GM19023 (cell line): ENCODE measurements around the gene TRAF7.

Source experiments
- ATAC-seq: cut with Tn5 transposase; IDR thresholded peaks from one replicate; pipeline ENCODE4 v1.9.1; 2021; ENCODE audit warnings: mild to moderate bottlenecking, moderate library complexity; ENCODE audit not compliant: unreplicated experiment

The TRAF7 gene

GRCh38 chr16:2163211-2163881 lies 7.8 kb downstream of the TRAF7 start:
- no peak for ATAC-seq

GRCh38 chr16:2165861-2166260 lies 10.3 kb downstream of the TRAF7 start:
- ATAC-seq, result no peak

DNA sequence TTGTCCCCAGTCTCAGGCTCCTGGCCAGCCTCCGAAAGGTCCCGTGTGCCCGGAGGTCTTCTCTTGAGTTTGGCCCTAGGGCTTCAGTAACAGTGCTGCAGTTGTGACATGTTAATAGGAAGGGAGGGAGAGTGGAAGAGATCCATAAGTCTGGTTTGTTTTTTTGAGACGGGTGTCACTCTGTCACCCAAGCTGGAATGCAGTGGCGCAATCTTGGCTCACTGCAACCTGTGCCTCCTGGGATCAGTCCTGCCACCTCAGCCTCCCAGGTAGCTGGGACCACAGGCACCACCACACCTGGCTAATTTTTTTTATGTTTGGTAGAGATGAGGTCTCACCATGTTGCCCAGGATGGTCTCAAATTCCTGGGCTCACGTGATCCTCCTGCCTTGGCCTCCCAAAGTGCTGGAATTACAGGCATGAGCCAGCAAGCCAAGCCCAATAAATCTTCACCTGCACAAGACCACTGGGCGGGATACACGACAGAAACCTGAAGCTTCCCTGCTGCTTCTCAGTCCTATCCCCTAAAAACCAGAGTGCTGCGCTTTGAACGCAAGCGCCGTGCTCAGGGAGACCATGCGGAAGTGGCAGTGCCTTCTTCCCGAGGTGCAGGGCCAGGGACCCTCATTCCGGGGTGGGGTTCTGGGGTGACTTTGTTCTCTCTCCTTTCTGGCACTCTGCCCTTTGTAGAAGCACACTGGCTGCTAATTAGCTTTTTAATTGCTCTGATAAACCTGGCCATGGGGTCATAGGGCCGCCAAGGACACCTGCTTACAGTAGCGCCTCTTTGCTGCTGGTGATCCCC lies 10.9 kb downstream of the TRAF7 start:
- no peak for ATAC-seq

DNA sequence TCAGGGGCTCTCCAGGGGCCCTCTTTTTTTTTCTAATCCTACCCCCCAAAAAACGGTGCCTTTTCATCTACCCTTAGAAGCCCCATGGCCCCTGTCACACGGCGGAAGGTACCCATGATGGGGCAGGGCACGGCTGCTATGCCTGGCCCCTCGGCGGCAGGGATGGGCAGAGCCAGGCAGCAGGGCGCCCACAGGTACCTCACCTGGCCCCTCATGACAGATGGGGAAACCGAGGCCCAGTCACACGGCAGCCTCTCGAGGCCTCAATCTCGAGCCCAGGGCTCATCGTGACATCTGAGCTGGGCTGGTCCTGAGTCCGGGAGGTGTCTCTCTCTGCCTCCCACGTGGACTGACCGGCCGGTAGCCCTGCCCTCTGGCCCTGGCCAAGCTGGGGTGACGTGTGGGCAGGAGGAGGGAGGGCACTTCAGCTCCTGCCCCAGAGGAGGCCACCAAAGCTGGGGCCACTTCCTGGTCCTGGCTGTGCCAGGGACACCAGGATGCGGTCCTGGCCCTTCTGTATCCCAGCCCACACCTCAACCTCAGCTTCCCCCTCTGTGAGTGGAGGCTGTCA lies 11.6 kb downstream of the TRAF7 start:
- no peak for ATAC-seq

DNA sequence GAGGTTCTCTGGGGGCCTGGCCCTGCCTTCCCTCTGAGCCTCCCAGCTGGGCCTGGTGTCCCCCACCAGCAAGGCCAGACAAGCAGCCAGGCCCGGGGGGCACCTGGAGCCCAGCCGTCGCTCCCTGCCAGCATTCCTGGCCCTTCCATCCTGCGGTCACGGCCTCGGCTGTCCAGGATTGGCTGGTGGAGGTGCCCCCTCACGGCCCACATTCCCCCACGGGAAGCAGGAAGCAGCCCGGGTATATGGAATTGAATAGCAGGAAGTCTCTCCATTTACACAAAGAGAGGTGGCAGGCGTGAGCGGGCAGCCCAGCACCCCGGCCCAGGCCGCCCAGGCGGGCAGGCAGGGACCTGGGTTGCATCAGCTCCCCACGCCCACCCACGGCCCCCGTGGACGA lies 14.5 kb downstream of the TRAF7 start:
- no peak for ATAC-seq

GRCh38 chr16:2170587-2171435 lies 15.2 kb downstream of the TRAF7 start:
- no peak for ATAC-seq

DNA sequence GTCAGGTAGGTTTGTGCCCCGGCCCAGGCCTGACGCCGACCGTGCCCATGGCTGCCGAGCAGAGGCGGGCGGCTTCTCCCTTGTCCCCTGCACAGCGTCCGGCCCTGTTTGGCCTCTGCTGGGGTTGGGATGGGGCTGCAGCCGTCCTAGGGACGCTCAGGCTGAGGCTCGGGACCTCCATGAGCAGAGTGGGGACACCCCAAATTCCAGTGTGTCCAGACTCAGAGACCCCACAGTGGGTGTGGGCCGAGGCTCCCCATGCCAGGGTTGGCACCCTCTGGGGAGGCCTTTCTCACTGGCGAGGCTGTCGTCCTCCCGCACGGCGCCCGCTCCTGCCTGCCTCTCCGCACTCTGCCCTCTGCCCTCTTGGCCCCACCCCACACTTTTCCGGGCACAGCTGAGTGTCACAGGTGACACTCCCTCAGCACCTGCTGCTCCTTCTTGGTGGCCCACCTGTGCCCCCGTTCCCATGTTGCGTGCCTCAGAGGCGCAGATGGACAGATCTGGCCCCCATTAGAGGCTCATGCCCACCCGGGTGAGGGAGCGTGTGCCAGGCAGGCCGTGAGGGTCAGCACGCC lies 16.1 kb downstream of the TRAF7 start:
- no peak for ATAC-seq

DNA sequence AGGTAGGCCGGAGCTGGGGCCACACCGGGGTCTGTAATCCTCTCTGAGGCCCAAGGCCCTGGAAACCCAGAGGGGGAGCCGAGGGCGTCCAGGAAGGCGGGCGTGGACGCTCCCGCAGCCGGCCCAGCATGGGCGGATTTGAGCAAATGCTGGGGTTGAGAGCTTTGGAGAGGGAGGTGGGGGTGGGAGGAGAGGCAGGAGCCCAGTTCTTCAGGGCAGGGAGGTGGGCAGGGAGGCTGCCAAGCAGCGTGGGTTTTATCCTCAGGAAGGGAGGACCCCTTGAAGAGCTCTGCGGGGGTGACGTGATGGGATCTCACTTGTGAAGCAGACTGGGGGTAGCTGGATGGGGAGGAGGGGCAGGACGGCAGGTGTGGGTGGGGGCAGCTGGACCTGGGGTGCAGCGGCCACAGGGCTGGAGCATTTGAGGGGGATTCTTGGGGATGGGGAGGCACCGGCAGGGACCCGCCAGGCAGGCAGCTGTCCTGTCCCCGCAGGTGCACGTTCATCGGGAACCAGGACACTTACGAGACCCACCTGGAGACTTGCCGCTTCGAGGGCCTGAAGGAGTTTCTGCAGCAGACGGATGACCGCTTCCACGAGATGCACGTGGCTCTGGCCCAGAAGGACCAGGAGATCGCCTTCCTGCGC lies 17.2 kb downstream of the TRAF7 start:
- ATAC-seq, result no peak

DNA sequence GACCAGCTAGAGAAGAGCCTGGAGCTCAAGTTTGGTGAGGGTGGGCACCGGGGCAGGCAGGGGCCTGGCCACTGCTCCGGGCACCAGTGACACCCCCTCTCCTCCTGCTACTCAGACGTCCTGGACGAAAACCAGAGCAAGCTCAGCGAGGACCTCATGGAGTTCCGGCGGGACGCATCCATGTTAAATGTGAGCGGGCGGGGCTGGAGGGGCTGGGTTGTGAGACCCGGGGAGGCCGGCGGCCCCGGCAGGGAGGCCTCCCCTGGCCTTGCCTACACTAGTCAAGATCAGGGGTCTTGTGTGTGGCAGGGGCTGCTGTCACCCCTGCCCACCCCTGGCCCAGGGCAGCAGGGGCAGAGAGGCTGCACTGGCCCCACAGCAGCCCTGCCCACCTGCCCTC lies 17.8 kb downstream of the TRAF7 start:
- ATAC-seq, result no peak

DNA sequence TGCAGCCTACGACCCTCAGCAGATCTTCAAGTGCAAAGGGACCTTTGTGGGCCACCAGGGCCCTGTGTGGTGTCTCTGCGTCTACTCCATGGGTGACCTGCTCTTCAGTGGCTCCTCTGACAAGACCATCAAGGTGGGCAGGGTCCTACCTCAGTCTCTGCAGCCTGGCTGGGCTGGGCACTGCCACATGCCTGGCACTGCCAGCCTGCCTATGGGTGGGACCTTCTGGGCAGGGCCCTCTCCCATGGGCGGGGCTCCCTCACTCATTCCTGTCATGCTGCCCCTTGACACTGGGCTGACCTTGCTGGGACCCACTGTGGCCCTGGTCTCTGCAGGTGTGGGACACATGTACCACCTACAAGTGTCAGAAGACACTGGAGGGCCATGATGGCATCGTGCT lies 18.3 kb downstream of the TRAF7 start:
- ATAC-seq, result no peak

- ATAC-seq, result no peak
Measured at GRCh38 chr16:2174396-2175131, 19.0 kb downstream of the TRAF7 start.

DNA sequence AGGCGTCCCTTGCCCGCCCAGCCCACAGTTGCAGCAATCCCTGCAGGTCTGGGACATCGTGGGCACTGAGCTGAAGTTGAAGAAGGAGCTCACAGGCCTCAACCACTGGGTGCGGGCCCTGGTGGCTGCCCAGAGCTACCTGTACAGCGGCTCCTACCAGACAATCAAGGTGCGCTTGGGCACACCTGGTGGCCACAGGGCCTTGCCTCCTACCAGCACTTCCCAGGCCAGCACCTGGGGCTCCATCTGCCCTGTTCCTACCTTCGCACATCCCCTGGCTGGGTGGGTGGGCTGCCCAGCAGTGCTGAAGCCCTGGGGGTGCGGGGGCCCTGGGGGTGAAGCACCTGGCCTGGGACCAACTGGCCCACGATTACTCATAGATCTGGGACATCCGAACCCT lies 19.9 kb downstream of the TRAF7 start:
- ATAC-seq, result no peak

DNA sequence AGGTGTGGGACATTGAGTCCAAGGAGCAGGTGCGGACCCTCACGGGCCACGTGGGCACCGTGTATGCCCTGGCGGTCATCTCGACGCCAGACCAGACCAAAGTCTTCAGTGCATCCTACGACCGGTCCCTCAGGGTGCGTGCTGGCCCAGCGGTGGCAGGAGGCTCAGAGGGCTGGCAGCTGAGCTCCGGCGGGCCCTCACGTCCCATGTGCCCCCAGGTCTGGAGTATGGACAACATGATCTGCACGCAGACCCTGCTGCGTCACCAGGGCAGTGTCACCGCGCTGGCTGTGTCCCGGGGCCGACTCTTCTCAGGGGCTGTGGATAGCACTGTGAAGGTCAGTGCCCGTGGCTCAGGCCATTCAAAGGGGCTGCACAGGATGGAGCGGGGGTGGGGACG lies 20.5 kb downstream of the TRAF7 start:
- ATAC-seq, result no peak

DNA sequence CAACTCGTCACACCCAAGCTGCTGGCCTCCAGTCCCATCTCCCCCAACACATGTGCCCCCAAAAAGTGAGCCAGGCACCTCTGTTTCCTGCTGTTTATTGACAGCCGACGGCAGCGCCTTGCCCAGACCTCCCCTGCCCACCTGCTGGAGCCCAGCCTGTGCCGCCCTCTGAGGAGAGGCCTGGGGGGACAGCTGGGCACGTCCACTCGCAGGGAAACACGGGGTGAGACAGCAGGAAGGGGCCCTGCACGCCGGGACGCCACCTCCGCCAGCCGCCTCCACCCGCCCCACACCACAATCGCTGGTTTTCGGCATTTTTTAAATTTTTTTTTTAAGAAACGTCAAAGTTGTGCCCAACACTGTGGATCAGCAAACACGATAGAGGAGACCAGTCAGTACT lies 21.5 kb downstream of the TRAF7 start:
- ATAC-seq, result no peak

DNA sequence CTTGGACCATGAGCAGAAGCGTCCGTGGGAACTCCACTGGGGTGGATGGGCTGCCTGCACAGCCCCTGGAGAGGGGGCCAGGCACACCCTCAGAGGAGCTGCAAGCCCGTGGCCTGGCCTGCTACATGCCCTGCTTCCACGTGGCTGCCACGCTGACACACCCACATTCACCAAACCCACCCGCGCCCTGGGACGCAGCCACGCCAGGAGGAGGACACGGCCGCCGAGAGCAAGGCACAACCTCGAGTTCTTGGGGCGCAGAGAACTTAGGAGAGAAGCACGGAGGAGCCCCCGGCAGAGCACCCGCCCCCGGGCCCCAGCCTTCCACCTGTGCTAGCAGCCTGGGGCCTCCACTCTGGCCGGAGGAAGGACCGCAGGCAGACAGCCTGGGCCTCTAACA lies 22.0 kb downstream of the TRAF7 start:
- no peak for ATAC-seq

DNA sequence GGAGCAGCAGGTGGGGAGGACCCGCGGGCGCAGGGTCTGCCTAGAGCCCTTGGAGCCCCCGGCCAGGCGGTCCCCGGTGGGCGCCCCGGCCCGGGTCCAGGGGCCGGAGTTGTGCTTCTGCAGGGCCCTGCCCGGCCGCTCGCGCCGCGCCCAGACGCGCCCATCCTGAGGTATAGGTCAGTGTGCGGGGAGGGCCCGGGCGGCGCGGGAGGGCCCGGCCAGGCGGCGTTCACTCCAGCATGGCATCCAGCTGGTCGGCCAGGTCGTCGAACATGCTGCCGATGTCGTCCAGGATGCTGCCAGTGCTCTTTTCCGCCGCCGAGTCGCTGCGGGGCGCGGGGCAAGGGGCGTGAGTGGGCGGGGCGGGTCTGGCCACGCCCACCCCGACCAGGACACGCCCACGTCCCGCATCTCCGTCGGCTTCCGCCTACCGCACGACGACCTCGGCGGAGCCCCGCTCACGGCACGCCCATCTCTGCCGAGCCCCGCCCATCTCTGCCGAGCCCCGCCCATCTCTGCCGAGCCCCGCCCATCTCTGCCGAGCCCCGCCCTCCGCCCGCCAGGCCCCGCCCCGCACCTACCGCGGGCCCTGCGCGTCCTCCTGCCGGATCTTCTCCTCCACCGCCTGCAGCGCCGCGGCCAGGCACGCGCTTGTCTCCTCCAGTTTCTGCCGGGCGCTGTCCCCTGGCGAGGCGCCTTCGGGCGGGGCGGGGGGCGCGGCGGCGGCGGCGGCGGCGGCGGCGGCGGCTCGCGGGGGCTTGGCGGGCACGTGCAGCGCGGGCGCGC lies 22.9 kb downstream of the TRAF7 start:
- ATAC-seq, result no peak

- no peak for ATAC-seq
Measured at GRCh38 chr16:2179107-2179501, 23.5 kb downstream of the TRAF7 start.

DNA sequence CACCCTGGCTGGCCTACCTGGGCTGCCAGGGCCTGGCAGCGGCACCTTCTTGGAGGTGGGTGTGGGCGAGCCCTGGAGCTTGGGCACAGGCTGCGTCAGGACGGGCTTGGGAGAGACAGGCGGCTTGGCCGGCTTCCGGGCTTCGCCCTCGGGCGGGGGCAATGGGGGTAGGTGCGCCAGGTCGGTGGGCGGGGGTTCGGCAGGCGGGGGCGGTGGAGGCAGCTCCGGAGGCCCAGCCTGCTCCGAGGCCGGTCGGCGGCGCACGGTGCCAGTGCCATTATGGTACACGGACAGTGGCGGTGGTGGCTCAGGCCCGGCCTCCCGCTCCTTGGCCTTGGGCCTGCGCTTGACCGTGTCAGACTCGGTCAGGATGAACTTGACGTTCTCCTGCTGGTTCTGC lies 24.0 kb downstream of the TRAF7 start:
- ATAC-seq, result no peak

- no peak for ATAC-seq
Measured at GRCh38 chr16:2180461-2180860, 24.9 kb downstream of the TRAF7 start.
